HG03439 (cell line): Measurements from ENCODE around the gene CDKN1B.

ENCODE experiments used
- ATAC-seq: cut with Tn5 transposase; IDR thresholded peaks from one replicate; pipeline ENCODE4 v1.9.1; 2021; ENCODE audit warnings: mild to moderate bottlenecking, moderate library complexity; ENCODE audit not compliant: unreplicated experiment

CDKN1B gene

DNA sequence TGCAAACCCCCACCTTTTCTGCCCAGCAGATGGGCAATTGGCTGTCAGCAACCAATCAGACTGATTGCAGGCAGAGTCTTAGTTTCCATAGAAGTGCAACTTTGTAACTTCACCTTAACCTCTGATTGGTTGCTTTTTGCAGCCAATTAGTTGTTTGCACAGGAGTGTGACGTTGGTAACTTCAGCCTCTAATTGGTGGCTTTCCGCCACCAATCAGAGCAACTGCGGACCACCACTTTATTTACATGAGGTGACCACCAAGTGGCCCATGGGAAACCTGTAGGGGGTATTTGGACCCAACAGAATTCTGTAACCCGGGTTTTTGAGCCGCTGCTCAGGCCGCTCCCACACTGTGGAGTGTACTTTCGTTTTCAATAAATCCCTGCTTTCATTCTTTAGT is 32.3 kb downstream of the CDKN1B start:
- no peak for ATAC-seq

DNA sequence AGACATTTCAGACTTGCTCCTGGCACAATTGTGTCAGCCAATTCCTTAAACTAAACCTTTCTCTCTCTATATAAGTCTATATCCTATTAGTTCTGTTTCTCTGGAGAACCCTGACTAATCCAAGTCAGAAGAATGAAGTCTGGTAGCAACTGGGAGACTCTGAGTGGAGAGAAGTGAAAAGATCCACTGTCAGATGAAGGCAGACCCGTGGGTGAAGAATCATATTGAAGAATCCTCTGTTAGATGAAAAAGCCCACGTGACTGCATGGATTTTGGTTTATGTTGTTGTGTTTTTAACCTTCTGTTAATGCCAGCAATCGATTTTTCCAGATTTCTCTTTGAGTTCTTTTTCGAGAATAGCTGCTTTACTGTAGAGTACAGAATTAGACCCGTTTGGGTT is 38.8 kb downstream of the CDKN1B start:
- ATAC-seq = no peak

DNA sequence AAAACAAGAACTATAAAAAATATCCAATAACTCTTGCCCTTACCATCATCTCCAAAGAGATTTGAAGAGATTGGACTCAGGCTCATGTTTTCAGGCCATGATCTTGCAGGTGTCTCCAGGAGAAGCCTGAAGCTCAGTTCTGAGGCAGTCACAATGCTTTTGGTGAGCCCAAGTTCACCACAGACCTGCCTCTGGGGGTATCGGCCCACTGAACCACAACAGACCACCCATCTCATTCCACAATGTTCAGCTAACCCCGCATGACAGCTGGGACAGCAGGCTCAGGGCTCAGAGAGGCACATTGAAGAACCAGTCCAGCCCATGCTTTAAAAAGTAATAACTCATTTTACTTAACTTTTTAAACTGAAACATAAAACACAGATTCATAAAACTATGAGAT is 40.0 kb downstream of the CDKN1B start:
- ATAC-seq = no peak

DNA sequence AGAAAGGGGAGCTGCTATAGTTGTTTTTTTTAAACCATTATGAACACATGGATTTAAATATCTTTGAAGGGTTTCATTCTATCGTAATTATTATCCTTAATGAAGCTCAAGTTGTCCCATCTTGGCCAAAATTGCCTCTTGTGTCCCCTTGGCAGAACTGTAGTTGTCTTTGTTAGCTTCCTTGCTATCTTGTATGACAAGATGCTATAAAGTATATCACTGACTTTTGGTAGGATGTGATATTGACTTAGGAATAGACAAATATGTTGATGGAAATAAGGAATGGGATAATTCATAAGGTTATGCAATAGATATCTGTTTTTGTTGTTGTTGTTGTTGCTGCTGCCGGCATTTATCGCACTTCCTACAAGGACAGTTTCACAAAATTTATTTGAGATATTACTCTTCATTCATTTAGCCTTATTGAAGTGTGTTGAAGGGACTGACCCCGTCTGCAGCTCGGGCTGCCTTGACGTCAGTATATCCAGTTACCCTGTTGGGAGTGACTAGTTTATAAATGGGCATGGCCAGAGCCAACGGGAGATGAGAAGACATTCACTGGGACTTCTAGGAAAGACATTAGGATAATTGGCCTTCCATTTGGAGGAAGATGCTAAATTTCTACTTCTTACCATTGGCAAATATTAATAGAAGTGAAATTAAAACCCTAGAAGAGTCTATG is 42.2 kb downstream of the CDKN1B start:
- ATAC-seq = no peak

DNA sequence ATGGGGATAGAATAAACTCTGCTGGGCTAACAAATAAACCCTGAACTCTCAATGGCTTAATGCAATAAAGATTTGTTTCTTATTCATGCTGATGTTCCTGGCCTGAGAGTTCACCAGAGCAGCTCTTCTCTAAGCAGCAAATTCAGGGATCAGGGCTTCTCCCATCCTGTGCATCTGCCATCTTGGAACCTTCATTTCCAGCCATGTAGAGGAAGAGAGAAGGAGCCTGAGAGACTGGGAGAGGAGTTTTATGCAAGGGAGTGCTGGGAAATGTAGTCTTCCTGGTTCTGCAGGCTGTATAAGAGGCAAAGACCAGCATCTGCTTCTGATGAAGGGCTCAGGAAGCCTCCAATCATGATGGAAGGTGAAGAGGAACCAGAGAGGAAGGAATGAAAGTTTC is 47.7 kb downstream of the CDKN1B start:
- ATAC-seq = no peak

DNA sequence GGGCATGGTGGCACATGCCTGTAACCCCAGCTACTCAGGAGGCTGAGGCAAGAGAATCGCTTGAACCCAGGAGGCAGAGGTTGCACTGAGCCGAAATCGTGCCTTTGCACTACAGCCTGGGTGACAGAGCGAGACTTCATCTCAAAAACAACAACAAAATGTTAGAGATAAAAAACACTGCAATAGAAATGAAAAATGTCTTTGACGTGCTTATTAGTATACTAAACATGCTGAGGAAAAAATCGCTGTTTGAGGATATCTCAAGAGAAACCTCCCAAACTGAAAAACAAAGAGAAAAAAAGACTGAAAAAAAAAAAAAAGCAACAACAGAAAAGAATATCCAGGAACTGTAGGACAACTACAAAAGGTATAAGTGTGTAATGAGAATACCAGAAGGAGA is 53.1 kb downstream of the CDKN1B start:
- no peak for ATAC-seq
